Fibroblast of lung (primary cell): Measurements from ENCODE around the gene MT1HL1.

Source experiments
- CTCF ChIP-seq, 2 donors: IDR thresholded peaks in 1 of 2; conservative IDR thresholded peaks in 1 of 2; 1 replicate in 1 of 2; 2 replicates in 1 of 2; pipeline ENCODE4 v1.5.1; 2011 to 2012; ENCODE audit warnings: low read length in 2 of 2, control low read depth in 1 of 2, inconsistent platforms in 1 of 2, low read depth in 1 of 2, mild to moderate bottlenecking in 1 of 2
- EZH2 ChIP-seq: IDR thresholded peaks from 2 replicates; pipeline ENCODE4 v1.5.1; 2012; ENCODE audit warnings: low read length, control low read depth, mild to moderate bottlenecking; ENCODE audit errors: missing control alignments

- TF ChIP-seq EZH2 (no peak), CTCF (conservative IDR thresholded peaks at IDR 0.05 in 1 of 2, IDR thresholded peaks at IDR 0.05 in 1 of 2; ENCODE audit: low read depth in 1 of 2, low read length in 2 of 2) (no peak)
Observed at GRCh38 chr1:236959112-236959511, 45.1 kb downstream of the MT1HL1 start.
